PC-3 (cell line): ENCODE results near the gene DDX24. TPM values are rescaled to one million over a fixed set of nuclear protein-coding genes. Genes with fewer than 3 reads are reported as not detected.

Experiments used
- ATAC-seq: fragments of 200-7000 bp; cut with Tn5 transposase; 2 replicates; pipeline ENCODE4 v1.9.1; 2020; ENCODE audit warnings: mild to moderate bottlenecking, moderate library complexity
- BruUV-seq: library from RNA; stranded (reverse); fragments of 400-500 nt; replicated peaks from 2 replicates; lab custom pipeline; 2021; lab: Mats Ljungman, UMichigan
- CTCF ChIA-PET: fragments of 300-600 bp; sonication (Branson Sonifier 250); formaldehyde crosslinking; loops from one replicate; lab custom pipeline; 2022; ENCODE audit warnings: antibody characterized with exemption; lab: Charles Lee
- POLR2A ChIA-PET: fragments of 300-600 bp; sonication (Branson Sonifier 250); formaldehyde crosslinking; loops from one replicate; lab custom pipeline; 2022; ENCODE audit warnings: antibody characterized with exemption; ENCODE audit not compliant: unreplicated experiment; lab: Charles Lee
- DNase-seq: peaks from one replicate; pipeline ENCODE4 v3.0.0-alpha.2; 2015
- H2AFZ ChIP-seq: fragments of 300-600 bp; sonication (generic); 2 replicates; pipeline ENCODE4 v1.6.0; 2016; ENCODE audit warnings: antibody characterized with exemption, low read length
- H3F3A ChIP-seq: fragments of 300-600 bp; sonication (generic); one replicate; pipeline ENCODE4 v1.6.0; 2017; ENCODE audit warnings: antibody characterized with exemption, low read length, control low read depth, mild to moderate bottlenecking; ENCODE audit not compliant: unreplicated experiment
- H3K27ac ChIP-seq: fragments of 300-600 bp; sonication (generic); 2 replicates; pipeline ENCODE4 v1.5.1; 2016; ENCODE audit warnings: mild to moderate bottlenecking, low read length
- H3K27me3 ChIP-seq: fragments of 300-600 bp; sonication (generic); 2 replicates; pipeline ENCODE4 v1.6.1; 2016; ENCODE audit warnings: low read length, mixed read lengths
- H3K36me3 ChIP-seq: fragments of 300-600 bp; sonication (generic); 2 replicates; pipeline ENCODE4 v1.6.1; 2016; ENCODE audit warnings: low read depth, mixed run types, low read length, mixed read lengths
- H3K4me1 ChIP-seq: fragments of 300-600 bp; sonication (generic); 2 replicates; pipeline ENCODE4 v1.5.1; 2016; ENCODE audit warnings: low read length; ENCODE audit not compliant: insufficient read depth
- H3K4me2 ChIP-seq: fragments of 300-600 bp; sonication (generic); 2 replicates; pipeline ENCODE4 v1.6.0; 2016; ENCODE audit warnings: low read length
- H3K4me3 ChIP-seq: fragments of 300-600 bp; sonication (generic); 2 replicates; pipeline ENCODE4 v1.5.1; 2016; ENCODE audit warnings: mild to moderate bottlenecking, low read length, mixed read lengths
- H3K79me2 ChIP-seq: fragments of 300-600 bp; sonication (generic); 2 replicates; pipeline ENCODE4 v1.6.1; 2017; ENCODE audit warnings: low read length, mixed read lengths
- H3K9ac ChIP-seq: fragments of 300-600 bp; sonication (generic); 2 replicates; pipeline ENCODE4 v1.6.0; 2016; ENCODE audit warnings: mild to moderate bottlenecking, low read length
- H3K9me2 ChIP-seq: fragments of 300-600 bp; sonication (generic); replicated peaks from 2 replicates; pipeline ENCODE4 v1.6.1; 2016; ENCODE audit warnings: mixed run types, low read length, mixed read lengths
- H3K9me3 ChIP-seq: fragments of 300-600 bp; sonication (generic); 2 replicates; pipeline ENCODE4 v1.6.1; 2016; ENCODE audit warnings: low read length, mixed read lengths
- H4K20me1 ChIP-seq: fragments of 300-600 bp; sonication (generic); 2 replicates; pipeline ENCODE4 v1.6.1; 2016; ENCODE audit warnings: low read length, mixed read lengths
- EZH2 ChIP-seq: fragments of 300-600 bp; sonication (generic); IDR thresholded peaks from one replicate; pipeline ENCODE4 v1.6.1; 2017; ENCODE audit warnings: antibody characterized with exemption, mild to moderate bottlenecking, low read length; ENCODE audit not compliant: unreplicated experiment
- EZH2phosphoT487 ChIP-seq: fragments of 300-600 bp; sonication (generic); IDR thresholded peaks from 2 replicates; pipeline ENCODE4 v1.6.1; 2018; ENCODE audit warnings: mild to moderate bottlenecking, antibody characterized with exemption, low read length, borderline replicate concordance
- intact Hi-C: fragments of 100-400 bp; cut with micrococcal nuclease; formaldehyde crosslinking; loops from 2 replicates; pipeline ENCODE4 v1.9.0; 2023
- total RNA-seq: library from RNA; depleted of rRNA; stranded (reverse); fragments of >200 nt; gene quantifications from 2 replicates; pipeline ENCODE4 v1.2.3, GENCODE V29; 2014
- TF ChIP-seq, protein P1 (sequence below): fragments of 300-600 bp; sonication (generic); conservative IDR thresholded peaks from 2 replicates; pipeline ENCODE4 v1.5.1; 2017; ENCODE audit warnings: antibody characterized with exemption, low read depth, mild to moderate bottlenecking, low read length

The DDX24 gene
- total RNA-seq, 1 experiment from 2014 or later = 120 TPM

DNA sequence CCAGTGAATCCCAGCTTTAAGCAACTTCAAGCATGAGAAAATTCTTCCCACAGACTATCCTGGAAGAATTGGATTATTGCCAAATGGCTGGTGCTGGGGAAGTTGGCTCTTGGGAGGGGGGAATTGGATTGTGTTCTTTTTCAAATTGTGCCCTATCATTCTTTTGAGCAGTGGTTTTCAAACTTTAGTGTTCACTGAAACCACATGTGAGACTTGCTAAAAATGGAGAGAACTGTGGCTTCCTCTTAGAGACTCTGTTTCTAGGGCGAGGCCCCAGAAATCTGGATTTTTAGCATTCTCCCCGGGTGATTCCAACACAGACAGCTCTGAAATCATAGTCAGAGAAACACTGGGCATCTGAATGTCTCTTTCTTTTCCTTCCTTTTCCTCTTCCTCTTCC, 69.2 kb downstream of the DDX24 start:
- POLR2A ChIA-PET = no interaction called here
- intact Hi-C loops = no loop called here
- no peak overlapping the region for H3K4me2 ChIP-seq

DNA sequence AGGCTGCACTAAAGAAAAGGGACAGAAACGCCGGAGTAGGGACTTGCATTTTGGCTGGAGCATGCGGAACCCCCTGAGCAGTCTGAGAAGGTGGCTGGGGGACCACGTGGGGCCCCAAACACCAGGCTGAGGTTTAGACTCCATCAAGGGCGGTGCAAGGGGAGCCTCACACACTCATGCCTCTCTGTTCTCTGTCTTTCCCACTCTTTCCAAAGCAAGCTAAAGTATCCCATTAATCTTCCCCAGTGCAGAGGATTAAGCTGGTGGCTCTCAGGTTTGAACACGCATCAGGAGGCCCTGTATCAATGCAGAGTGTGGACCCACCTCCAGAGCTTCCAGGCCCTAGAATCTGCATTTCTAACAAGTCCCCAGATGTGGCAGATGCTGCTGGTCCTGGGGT, 70.4 kb downstream of the DDX24 start:
- H3K79me2 ChIP-seq = no peaks in the 10 kb centered on the region
- no peaks in the 10 kb centered on the region for H3K9me3 ChIP-seq
- no peaks in the 10 kb centered on the region for H4K20me1 ChIP-seq
- no peak for TF ChIP-seq EZH2
- TF ChIP-seq, protein P1, sequence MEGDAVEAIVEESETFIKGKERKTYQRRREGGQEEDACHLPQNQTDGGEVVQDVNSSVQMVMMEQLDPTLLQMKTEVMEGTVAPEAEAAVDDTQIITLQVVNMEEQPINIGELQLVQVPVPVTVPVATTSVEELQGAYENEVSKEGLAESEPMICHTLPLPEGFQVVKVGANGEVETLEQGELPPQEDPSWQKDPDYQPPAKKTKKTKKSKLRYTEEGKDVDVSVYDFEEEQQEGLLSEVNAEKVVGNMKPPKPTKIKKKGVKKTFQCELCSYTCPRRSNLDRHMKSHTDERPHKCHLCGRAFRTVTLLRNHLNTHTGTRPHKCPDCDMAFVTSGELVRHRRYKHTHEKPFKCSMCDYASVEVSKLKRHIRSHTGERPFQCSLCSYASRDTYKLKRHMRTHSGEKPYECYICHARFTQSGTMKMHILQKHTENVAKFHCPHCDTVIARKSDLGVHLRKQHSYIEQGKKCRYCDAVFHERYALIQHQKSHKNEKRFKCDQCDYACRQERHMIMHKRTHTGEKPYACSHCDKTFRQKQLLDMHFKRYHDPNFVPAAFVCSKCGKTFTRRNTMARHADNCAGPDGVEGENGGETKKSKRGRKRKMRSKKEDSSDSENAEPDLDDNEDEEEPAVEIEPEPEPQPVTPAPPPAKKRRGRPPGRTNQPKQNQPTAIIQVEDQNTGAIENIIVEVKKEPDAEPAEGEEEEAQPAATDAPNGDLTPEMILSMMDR = no peak
- TF ChIP-seq EZH2phosphoT487 = no peak
- no peak overlapping the region for H3K27ac ChIP-seq
- 0 out of 2 replicates have a peak, but pooled peaks cover 7% of the 10 kb centered on the region for H3K4me1 ChIP-seq
- no peak overlapping the region for H3K4me2 ChIP-seq
- DNase-seq = no peak
- intact Hi-C loops = no loop called here
- no peaks in the 10 kb centered on the region for H3K9me2 ChIP-seq
- no peak for ATAC-seq
- no peak overlapping the region for H3K9ac ChIP-seq
- CTCF ChIA-PET = no interaction called here
- no peak overlapping the region for H3K4me3 ChIP-seq
- POLR2A ChIA-PET = no interaction called here
- BruUV-seq = no TSS peak
- H3K36me3 ChIP-seq = no peaks in the 10 kb centered on the region
- no peaks in the 10 kb centered on the region for H3K27me3 ChIP-seq
- no peak overlapping the region for H2AFZ ChIP-seq
- H3F3A ChIP-seq = no peaks in the 10 kb centered on the region

More for the DNA sequence above, 69.2 kb downstream of the DDX24 start:
- Histone ChIP-seq H3K36me3 (no peaks in the 10 kb centered on the region), H3K9ac (no peak overlapping the region), H3K9me2 (no peaks in the 10 kb centered on the region), H4K20me1 (no peaks in the 10 kb centered on the region), H3K27me3 (no peaks in the 10 kb centered on the region), H3K9me3 (no peaks in the 10 kb centered on the region), H3K27ac (no peak overlapping the region), H3F3A (no peaks in the 10 kb centered on the region), H3K4me1 (0 out of 2 replicates have a peak, but pooled peaks cover 7% of the 10 kb centered on the region), H2AFZ (no peak overlapping the region), H3K4me3 (no peak overlapping the region), H3K79me2 (no peaks in the 10 kb centered on the region)
- ATAC-seq (no peak), DNase-seq (no peak)
- TF ChIP-seq EZH2 (no peak), EZH2phosphoT487 (no peak)
- TF ChIP-seq, protein P1 = no peak
- CTCF ChIA-PET = no interaction called here
- BruUV-seq = no TSS peak

DNA sequence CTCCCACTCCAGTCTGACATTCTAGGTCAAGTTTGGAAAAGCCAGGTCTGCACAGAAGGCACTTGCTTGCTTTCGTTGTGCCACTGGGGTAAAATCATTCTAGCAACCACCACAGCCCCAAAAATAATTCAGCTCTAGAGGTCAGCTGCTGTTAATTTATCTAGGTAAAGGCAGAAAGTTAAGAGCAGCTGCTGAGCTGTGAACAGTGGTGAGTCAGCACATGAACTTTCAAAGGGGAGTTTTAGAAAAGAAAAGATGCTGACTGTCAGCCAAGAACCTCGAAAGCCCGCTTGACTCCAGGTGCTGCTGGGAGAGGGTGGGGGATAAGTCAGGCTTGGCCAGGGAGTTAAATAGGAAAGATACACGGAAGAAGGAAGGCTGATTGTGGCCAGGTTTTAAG, 71.2 kb downstream of the DDX24 start:
- TF ChIP-seq EZH2 (no peak), EZH2phosphoT487 (no peak)
- TF ChIP-seq, protein P1 = no peak
- Histone ChIP-seq H3K27ac (no peak overlapping the region), H3K4me1 (0 out of 2 replicates have a peak, but pooled peaks cover 7% of the 10 kb centered on the region), H3K9ac (no peak overlapping the region), H3K27me3 (no peaks in the 10 kb centered on the region), H4K20me1 (no peaks in the 10 kb centered on the region), H3K79me2 (no peaks in the 10 kb centered on the region), H3K4me3 (no peak overlapping the region), H3K9me3 (no peaks in the 10 kb centered on the region), H2AFZ (no peak overlapping the region), H3K9me2 (no peaks in the 10 kb centered on the region), H3K4me2 (peak overlapping the region; percentile 42; the same call in 1 of the 2 replicates), H3K36me3 (no peaks in the 10 kb centered on the region), H3F3A (no peaks in the 10 kb centered on the region)
- ATAC-seq (peak; percentile 66), DNase-seq (peak; percentile 61)
- intact Hi-C loops = no loop called here
- ChIA-PET POLR2A (no interaction called here), CTCF (interaction anchor here (0.6 kb wide), 1 partner anchor 1600 kb away, joined by 3 read pairs; no protein-coding TSS in a partner anchor)
- no TSS peak for BruUV-seq
